IMR-90 (cell line): ENCODE measurements around the gene WLS. TPM values are rescaled to one million over a fixed set of nuclear protein-coding genes. Genes with fewer than 3 reads are reported as not detected.

Experiments
- ATAC-seq: fragments of 200-7000 bp; cut with Tn5 transposase; 2 replicates; pipeline ENCODE4 v1.9.1; 2020; ENCODE audit warnings: low read depth, mild to moderate bottlenecking, moderate library complexity
- BruUV-seq: library from RNA; stranded (reverse); fragments of 400-500 nt; replicated peaks from 2 replicates; lab custom pipeline; 2021; lab: Mats Ljungman, UMichigan
- CTCF ChIA-PET: fragments of 300-600 bp; formaldehyde crosslinking; extraction: SDS; loops from one replicate; lab custom pipeline; 2021; ENCODE audit warnings: antibody characterized with exemption; lab: Yijun Ruan, JAX
- POLR2A ChIA-PET: fragments of 300-600 bp; sonication (Branson Sonifier 250); formaldehyde crosslinking; loops from one replicate; lab custom pipeline; 2022; ENCODE audit warnings: antibody characterized with exemption; ENCODE audit not compliant: unreplicated experiment; lab: Charles Lee
- DNase-seq: peaks from one replicate; pipeline ENCODE4 v3.0.0; 2013
- H2AFZ ChIP-seq: replicated peaks from 2 replicates; pipeline ENCODE3; 2013; ENCODE audit warnings: low read length, mild to moderate bottlenecking; ENCODE audit not compliant: poor library complexity
- H2AK5ac ChIP-seq: 2 replicates; pipeline ENCODE4 v1.6.1; 2013; ENCODE audit warnings: low read depth, low read length, inconsistent platforms
- H2AK9ac ChIP-seq: replicated peaks from 2 replicates; pipeline ENCODE3; 2013; ENCODE audit warnings: mild to moderate bottlenecking, low read depth, low read length, moderate library complexity; ENCODE audit not compliant: poor library complexity
- H2BK120ac ChIP-seq: 2 replicates; pipeline ENCODE4 v1.6.1; 2013; ENCODE audit warnings: low read depth, low read length, inconsistent platforms
- H2BK15ac ChIP-seq: 3 replicates; pipeline ENCODE4 v1.6.1; 2013; ENCODE audit warnings: low read depth, low read length, inconsistent platforms
- H2BK20ac ChIP-seq: 2 replicates; pipeline ENCODE4 v1.6.1; 2013; ENCODE audit warnings: low read depth, mild to moderate bottlenecking, inconsistent platforms, low read length, moderate library complexity
- H2BK5ac ChIP-seq: 2 replicates; pipeline ENCODE4 v1.6.1; 2013; ENCODE audit warnings: mild to moderate bottlenecking, low read depth, low read length, inconsistent platforms; ENCODE audit not compliant: poor library complexity, severe bottlenecking
- H3K14ac ChIP-seq: replicated peaks from 2 replicates; pipeline ENCODE4 v1.6.1; 2013; ENCODE audit warnings: low read depth, low read length, inconsistent platforms
- H3K18ac ChIP-seq: 2 replicates; pipeline ENCODE4 v1.6.1; 2013; ENCODE audit warnings: low read depth, low read length, control low read depth
- H3K23ac ChIP-seq: 2 replicates; pipeline ENCODE4 v1.6.1; 2013; ENCODE audit warnings: low read depth, low read length, inconsistent platforms
- H3K27ac ChIP-seq: 2 replicates; pipeline ENCODE4 v1.5.1; 2013; ENCODE audit warnings: mild to moderate bottlenecking, control low read depth, low read length; ENCODE audit not compliant: insufficient read depth
- H3K27me3 ChIP-seq: 2 replicates; pipeline ENCODE4 v1.6.1; 2013; ENCODE audit warnings: low read length; ENCODE audit not compliant: control insufficient read depth, insufficient read depth
- H3K36me3 ChIP-seq: 2 replicates; pipeline ENCODE4 v1.6.1; 2013; ENCODE audit warnings: low read length, mixed read lengths; ENCODE audit not compliant: control insufficient read depth, insufficient read depth
- H3K4ac ChIP-seq: 2 replicates; pipeline ENCODE4 v1.6.1; 2013; ENCODE audit warnings: low read depth, low read length, inconsistent platforms
- H3K4me1 ChIP-seq: 2 replicates; pipeline ENCODE4 v1.6.1; 2013; ENCODE audit warnings: low read length, mixed read lengths; ENCODE audit not compliant: control insufficient read depth, insufficient read depth
- H3K4me2 ChIP-seq: 2 replicates; pipeline ENCODE4 v1.6.1; 2013; ENCODE audit warnings: low read depth, mild to moderate bottlenecking, control low read depth, low read length, moderate library complexity
- H3K4me3 ChIP-seq: 2 replicates; pipeline ENCODE4 v1.5.1; 2013; ENCODE audit warnings: low read depth, mild to moderate bottlenecking, control low read depth, low read length, moderate library complexity; ENCODE audit not compliant: insufficient read depth
- H3K56ac ChIP-seq: 2 replicates; pipeline ENCODE4 v1.6.1; 2013; ENCODE audit warnings: low read length, inconsistent platforms; ENCODE audit not compliant: insufficient read depth; ENCODE audit errors: extremely low read depth
- H3K79me1 ChIP-seq, 2 experiments: 2 replicates each; pipeline ENCODE4 v1.6.1; 2013; ENCODE audit warnings: low read length in 2 of 2, inconsistent platforms in 1 of 2, low read depth in 1 of 2
- H3K9ac ChIP-seq: 2 replicates; pipeline ENCODE4 v1.6.1; 2013; ENCODE audit warnings: low read depth, low read length, control low read depth
- H3K9me1 ChIP-seq: 2 replicates; pipeline ENCODE4 v1.6.1; 2013; ENCODE audit warnings: low read length, inconsistent platforms; ENCODE audit not compliant: insufficient read depth
- H3K9me3 ChIP-seq: 2 replicates; pipeline ENCODE4 v1.6.1; 2013; ENCODE audit warnings: low read length; ENCODE audit not compliant: control insufficient read depth, insufficient read depth
- H4K20me1 ChIP-seq: 2 replicates; pipeline ENCODE4 v1.6.1; 2013; ENCODE audit warnings: low read length, inconsistent platforms; ENCODE audit not compliant: insufficient read depth
- H4K5ac ChIP-seq: 2 replicates; pipeline ENCODE4 v1.6.1; 2013; ENCODE audit warnings: mild to moderate bottlenecking, low read depth, low read length, control low read depth
- H4K8ac ChIP-seq, 2 experiments: 2 replicates each; pipeline ENCODE4 v1.6.1; 2013; ENCODE audit warnings: low read depth in 2 of 2, low read length in 2 of 2, control low read depth in 1 of 2, inconsistent platforms in 1 of 2
- H4K91ac ChIP-seq: 2 replicates; pipeline ENCODE4 v1.6.1; 2013; ENCODE audit warnings: low read depth, low read length, inconsistent platforms; ENCODE audit not compliant: insufficient read depth
- BHLHE40 ChIP-seq: fragments of 150-350 bp; IDR thresholded peaks from 2 replicates; pipeline ENCODE4 v1.6.1; 2016; ENCODE audit warnings: mild to moderate bottlenecking, low read depth, low read length
- CEBPB ChIP-seq: IDR thresholded peaks from 2 replicates; pipeline ENCODE4 v1.6.1; 2012; ENCODE audit warnings: low read depth, low read length, improper control_type of control experiment
- CHD1 ChIP-seq: IDR thresholded peaks from 2 replicates; pipeline ENCODE4 v1.6.1; 2012; ENCODE audit warnings: low read depth, low read length, improper control_type of control experiment
- FOS ChIP-seq: fragments of 150-350 bp; IDR thresholded peaks from 2 replicates; pipeline ENCODE4 v1.6.1; 2016; ENCODE audit warnings: low read depth, low read length
- MAFK ChIP-seq: IDR thresholded peaks from 2 replicates; pipeline ENCODE4 v1.6.1; 2012; ENCODE audit warnings: low read depth, low read length, improper control_type of control experiment
- MAZ ChIP-seq: IDR thresholded peaks from 2 replicates; pipeline ENCODE4 v1.6.1; 2012; ENCODE audit warnings: low read depth, mild to moderate bottlenecking, low read length, improper control_type of control experiment, moderate library complexity, borderline replicate concordance
- MXI1 ChIP-seq: IDR thresholded peaks from 2 replicates; pipeline ENCODE4 v1.6.1; 2012; ENCODE audit warnings: low read depth, mild to moderate bottlenecking, low read length, moderate library complexity, borderline replicate concordance
- NFE2L2 ChIP-seq: fragments of 150-350 bp; IDR thresholded peaks from 2 replicates; pipeline ENCODE4 v1.6.1; 2016; ENCODE audit warnings: low read depth, mild to moderate bottlenecking, low read length
- POLR2A ChIP-seq: IDR thresholded peaks from 2 replicates; pipeline ENCODE4 v1.6.1; 2012; ENCODE audit warnings: mild to moderate bottlenecking, low read depth, low read length
- RAD21 ChIP-seq: IDR thresholded peaks from 2 replicates; pipeline ENCODE4 v1.6.1; 2012; ENCODE audit warnings: low read length, improper control_type of control experiment
- RCOR1 ChIP-seq: IDR thresholded peaks from 2 replicates; pipeline ENCODE4 v1.6.1; 2012; ENCODE audit warnings: mild to moderate bottlenecking, low read length, improper control_type of control experiment; ENCODE audit not compliant: insufficient replicate concordance
- RFX5 ChIP-seq: IDR thresholded peaks from 2 replicates; pipeline ENCODE4 v1.8.0; 2012; ENCODE audit warnings: low read depth, mild to moderate bottlenecking, low read length, moderate library complexity
- SMC3 ChIP-seq: fragments of 150-350 bp; IDR thresholded peaks from 2 replicates; pipeline ENCODE4 v1.6.1; 2016; ENCODE audit warnings: low read depth, mild to moderate bottlenecking, antibody characterized with exemption, low read length, moderate library complexity
- USF2 ChIP-seq: fragments of 150-350 bp; IDR thresholded peaks from 2 replicates; pipeline ENCODE4 v1.6.1; 2017; ENCODE audit warnings: mild to moderate bottlenecking, antibody characterized with exemption, low read length, low read depth
- WGBS, 2 experiments: methylation state at CpG; one replicate each; pipeline versions ENCODE4 v1.1.5 to v1.1.7; 2013; ENCODE audit warnings: missing lambda C conversion rate in 2 of 2; ENCODE audit not compliant: insufficient read length in 1 of 2; ENCODE audit errors: extremely low coverage in 2 of 2; 5-methylcytosine and 5-hydroxymethylcytosine counted together
- dilution Hi-C: fragments of 300-500 bp; cut with HindIII; formaldehyde crosslinking; loops from one replicate; pipeline ENCODE4 v1.14.3; 2018; ENCODE audit warnings: low sequenced_read_pairs; ENCODE audit not compliant: unreplicated experiment
- in situ Hi-C: fragments of 300-500 bp; cut with MboI; formaldehyde crosslinking; loops from 3 replicates; pipeline ENCODE4 v1.14.3; 2019; ENCODE audit warnings: low sequenced_read_pairs, inconsistent platforms, mixed read lengths
- intact Hi-C: fragments of 100-400 bp; cut with micrococcal nuclease; formaldehyde crosslinking; loops from 2 replicates; pipeline ENCODE4 v1.10.0; 2022
- polyA plus RNA-seq, 3 experiments: library from polyadenylated mRNA; depleted of rRNA; stranded (reverse); fragments of >200 nt; gene quantifications; 2 replicates each; pipeline ENCODE4 v1.2.3, GENCODE V29; 2012; ENCODE audit warnings: low replicate concordance in 1 of 3
- total RNA-seq: library from RNA; depleted of rRNA; stranded (reverse); fragments of >200 nt; gene quantifications from 2 replicates; pipeline ENCODE4 v1.2.3, GENCODE V29; 2012
- TF ChIP-seq, protein P1 (sequence below): fragments of 150-350 bp; IDR thresholded peaks from 2 replicates; pipeline ENCODE4 v1.6.1; 2016; ENCODE audit warnings: low read depth, mild to moderate bottlenecking, low read length, moderate library complexity, borderline replicate concordance
- TF ChIP-seq, protein P2 (sequence below): conservative IDR thresholded peaks from 2 replicates; pipeline ENCODE4 v1.5.1; 2012; ENCODE audit warnings: mild to moderate bottlenecking, low read depth, low read length, improper control_type of control experiment

Gene WLS
- total and polyA plus RNA-seq, 2 of the 4 experiments (the other 2 are of a cell fraction): 152 to 157 TPM

GRCh38 chr1:68271596-68271995, 39.3 kb upstream of the WLS start:
- Histone ChIP-seq H3K14ac (no peak overlapping the region), H2BK20ac (no peak overlapping the region), H2BK15ac (no peak overlapping the region), H3K56ac (no peak overlapping the region), H4K91ac (no peak overlapping the region), H3K4me1 (peaks cover 3% of the 10 kb centered on the region), H3K23ac (no peak overlapping the region), H3K9me1 (no peaks in the 10 kb centered on the region), H4K8ac (no peak overlapping the region), H2BK5ac (no peak overlapping the region), H2AK5ac (no peak overlapping the region), H3K27me3 (no peaks in the 10 kb centered on the region), H3K9me3 (no peaks in the 10 kb centered on the region), H3K36me3 (no peaks in the 10 kb centered on the region), H3K27ac (no peak overlapping the region), H2AFZ (no peak overlapping the region), H3K9ac (no peak overlapping the region), H3K4me2 (no peak overlapping the region), H4K5ac (no peak overlapping the region), H4K20me1 (no peaks in the 10 kb centered on the region), H3K79me1 (no peaks in the 10 kb centered on the region), H3K4ac (no peak overlapping the region), H3K18ac (no peak overlapping the region), H3K4me3 (no peak overlapping the region), H2AK9ac (no peak overlapping the region), H2BK120ac (no peak overlapping the region)
- DNase-seq: no peak
- BruUV-seq: no TSS peak
- ATAC-seq: no peak
- intact Hi-C loops: no loop called here
- WGBS, 2 experiments: 94% methylated on average over 3 of the region's 5 CpGs; no CpG with 5 or more reads in 1 of the 2 experiments
- in situ Hi-C loops: no loop called here
- ChIA-PET CTCF (no interaction called here), POLR2A (no interaction called here)
- dilution Hi-C loops: no loop called here
- TF ChIP-seq MAZ (no peak), MXI1 (no peak), CEBPB (no peak), FOS (no peak), POLR2A (no peak), CHD1 (no peak), RAD21 (no peak), RCOR1 (no peak), NFE2L2 (no peak), MAFK (no peak), BHLHE40 (no peak), USF2 (no peak), SMC3 (no peak), RFX5 (no peak)
- TF ChIP-seq, protein P1, sequence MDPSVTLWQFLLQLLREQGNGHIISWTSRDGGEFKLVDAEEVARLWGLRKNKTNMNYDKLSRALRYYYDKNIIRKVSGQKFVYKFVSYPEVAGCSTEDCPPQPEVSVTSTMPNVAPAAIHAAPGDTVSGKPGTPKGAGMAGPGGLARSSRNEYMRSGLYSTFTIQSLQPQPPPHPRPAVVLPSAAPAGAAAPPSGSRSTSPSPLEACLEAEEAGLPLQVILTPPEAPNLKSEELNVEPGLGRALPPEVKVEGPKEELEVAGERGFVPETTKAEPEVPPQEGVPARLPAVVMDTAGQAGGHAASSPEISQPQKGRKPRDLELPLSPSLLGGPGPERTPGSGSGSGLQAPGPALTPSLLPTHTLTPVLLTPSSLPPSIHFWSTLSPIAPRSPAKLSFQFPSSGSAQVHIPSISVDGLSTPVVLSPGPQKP: no peak
- TF ChIP-seq, protein P2, sequence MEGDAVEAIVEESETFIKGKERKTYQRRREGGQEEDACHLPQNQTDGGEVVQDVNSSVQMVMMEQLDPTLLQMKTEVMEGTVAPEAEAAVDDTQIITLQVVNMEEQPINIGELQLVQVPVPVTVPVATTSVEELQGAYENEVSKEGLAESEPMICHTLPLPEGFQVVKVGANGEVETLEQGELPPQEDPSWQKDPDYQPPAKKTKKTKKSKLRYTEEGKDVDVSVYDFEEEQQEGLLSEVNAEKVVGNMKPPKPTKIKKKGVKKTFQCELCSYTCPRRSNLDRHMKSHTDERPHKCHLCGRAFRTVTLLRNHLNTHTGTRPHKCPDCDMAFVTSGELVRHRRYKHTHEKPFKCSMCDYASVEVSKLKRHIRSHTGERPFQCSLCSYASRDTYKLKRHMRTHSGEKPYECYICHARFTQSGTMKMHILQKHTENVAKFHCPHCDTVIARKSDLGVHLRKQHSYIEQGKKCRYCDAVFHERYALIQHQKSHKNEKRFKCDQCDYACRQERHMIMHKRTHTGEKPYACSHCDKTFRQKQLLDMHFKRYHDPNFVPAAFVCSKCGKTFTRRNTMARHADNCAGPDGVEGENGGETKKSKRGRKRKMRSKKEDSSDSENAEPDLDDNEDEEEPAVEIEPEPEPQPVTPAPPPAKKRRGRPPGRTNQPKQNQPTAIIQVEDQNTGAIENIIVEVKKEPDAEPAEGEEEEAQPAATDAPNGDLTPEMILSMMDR: no peak
